ENCODE results near the gene TUBB2B.
A peak's percentile ranks its signal among the peaks of the same experiment; 100 is the strongest.

The TUBB2B gene

GRCh38 chr6:3175715-3176402, 51.6 kb downstream of the TUBB2B start:
- H3K9me3 ChIP-seq (ENCODE audit: control insufficient read depth, low read length), result no peaks in the 10 kb centered on the region
- no peak overlapping the region for H3K4me2 ChIP-seq (ENCODE audit: low read length, poor library complexity, severe bottlenecking)
- H3K79me1 ChIP-seq (replicated peaks; ENCODE audit: low read length, poor library complexity, severe bottlenecking), result no peaks in the 10 kb centered on the region
- no peak overlapping the region for H2AK5ac ChIP-seq (ENCODE audit: low read length, severe bottlenecking)
- no peak overlapping the region for H4K91ac ChIP-seq (ENCODE audit: low read length)
- H3K36me3 ChIP-seq (ENCODE audit: control insufficient read depth in 1 of 2, insufficient read depth in 2 of 2, low read depth in 1 of 2, low read length in 2 of 2), result no peaks in the 10 kb centered on the region
- no peak overlapping the region for H2BK12ac ChIP-seq (ENCODE audit: low read length in 2 of 2)
- H3K9ac ChIP-seq (ENCODE audit: low read length), result no peak overlapping the region
- no peak overlapping the region for H2BK5ac ChIP-seq (ENCODE audit: low read depth, low read length, poor library complexity, severe bottlenecking)
- no peak for DNase-seq
- H3K27me3 ChIP-seq (ENCODE audit: control insufficient read depth in 1 of 2, insufficient read depth in 1 of 2, low read length in 2 of 2), result peaks cover 0 to 6% of the 10 kb centered on the region in 2 experiments
- peaks cover 4% of the 10 kb centered on the region for H3K4me1 ChIP-seq (ENCODE audit: control insufficient read depth, insufficient read depth, low read depth, low read length)
- no peak overlapping the region for H3K23ac ChIP-seq (ENCODE audit: low read length in 2 of 2)
- H4K8ac ChIP-seq (ENCODE audit: low read length), result peak overlapping the region; percentile 24
- WGBS, result 73% methylated on average over 11 of the region's 11 CpGs
- H3K4me3 ChIP-seq (ENCODE audit: insufficient read depth in 1 of 2, low read depth in 1 of 2, low read length in 2 of 2), result no peak overlapping the region
- no peak overlapping the region for H3K14ac ChIP-seq (ENCODE audit: low read length in 2 of 2)
- H2BK120ac ChIP-seq (ENCODE audit: low read depth, low read length), result no peak overlapping the region
- peak overlapping the region in 1 of 2 experiments; percentile 28 for H3K18ac ChIP-seq (ENCODE audit: low read depth in 1 of 2, low read length in 2 of 2)
- H3K27ac ChIP-seq (ENCODE audit: low read length, poor library complexity, severe bottlenecking), result no peak overlapping the region
- no peak overlapping the region for H2AFZ ChIP-seq (ENCODE audit: low read depth, low read length)
- H2BK15ac ChIP-seq (ENCODE audit: low read depth, poor library complexity, severe bottlenecking), result no peak overlapping the region
- no peak overlapping the region for H3K4ac ChIP-seq (ENCODE audit: low read depth in 1 of 2, low read length in 2 of 2)

Measured in mesenchymal stem cell (in vitro differentiated cells and primary cell).